ENCODE results near the gene SLC35C1. TPM values are rescaled to one million over a fixed set of nuclear protein-coding genes. Genes with fewer than 3 reads are reported as not detected.

The SLC35C1 gene
- total and polyA plus RNA-seq, 2 of the 13 experiments (the other 11 are each of a cell fraction or from before 2014, with no cell fraction given) = 2.9 to 7.0 TPM

GRCh38 chr11:45804761-45805304, at the start of gene SLC35C1 (continued):
- TF ChIP-seq CENPBD1 (CRISPR knock-in tag; IDR thresholded peaks at IDR 0.05; ENCODE audit: borderline replicate concordance, low read depth) = no peak
- TF ChIP-seq ZNF605 (CRISPR knock-in tag; IDR thresholded peaks at IDR 0.05) = no peak
- no peak for TF ChIP-seq ZNF143 (CRISPR knock-in tag; IDR thresholded peaks at IDR 0.05)
- TF ChIP-seq NFE2 (CRISPR knock-in tag; IDR thresholded peaks at IDR 0.05) = no peak
- TF ChIP-seq ARNTL (CRISPR knock-in tag; IDR thresholded peaks at IDR 0.05) = peak; percentile 75
- no peak for TF ChIP-seq ZNF136 (CRISPR knock-in tag; IDR thresholded peaks at IDR 0.05; ENCODE audit: low read depth)
- TF ChIP-seq PBX3 (CRISPR knock-in tag; IDR thresholded peaks at IDR 0.05; ENCODE audit: borderline replicate concordance) = no peak
- no peak for TF ChIP-seq ELK4 (CRISPR knock-in tag; IDR thresholded peaks at IDR 0.05; ENCODE audit: borderline replicate concordance)
- no peak for TF ChIP-seq ZNF775 (CRISPR knock-in tag; IDR thresholded peaks at IDR 0.05; ENCODE audit: borderline replicate concordance)
- no peak for TF ChIP-seq SOX13 (IDR thresholded peaks at IDR 0.05)
- TF ChIP-seq SOX13 (CRISPR knock-in tag; conservative IDR thresholded peaks at IDR 0.05 in 1 of 2, IDR thresholded peaks at IDR 0.05 in 1 of 2) = peak in 1 of 2 experiments; percentile 47; a peak in 1 of 4 replicates
- no peak for TF ChIP-seq ZNF747 (CRISPR knock-in tag; IDR thresholded peaks at IDR 0.05; ENCODE audit: borderline replicate concordance)
- TF ChIP-seq MEIS2 (CRISPR knock-in tag; IDR thresholded peaks at IDR 0.05) = peak; percentile 54; the same call in 1 of the 2 replicates
- no peak for TF ChIP-seq HMG20A (CRISPR knock-in tag; IDR thresholded peaks at IDR 0.05; ENCODE audit: borderline replicate concordance)
- no peak for TF ChIP-seq HINFP (CRISPR knock-in tag; IDR thresholded peaks at IDR 0.05; ENCODE audit: low read depth)
- TF ChIP-seq GATAD1 (CRISPR knock-in tag; IDR thresholded peaks at IDR 0.05) = peak; percentile 33; the same call in 1 of the 2 replicates
- no peak for TF ChIP-seq HOMEZ (CRISPR knock-in tag; IDR thresholded peaks at IDR 0.05; ENCODE audit: low read depth)
- TF ChIP-seq PAX8 (CRISPR knock-in tag; IDR thresholded peaks at IDR 0.05; ENCODE audit: borderline replicate concordance) = no peak
- peak; percentile 61; the same call in 1 of the 2 replicates for TF ChIP-seq PATZ1 (CRISPR knock-in tag; IDR thresholded peaks at IDR 0.05)
- TF ChIP-seq ZNF10 (CRISPR knock-in tag; IDR thresholded peaks at IDR 0.05; ENCODE audit: borderline replicate concordance, low read depth) = no peak
- no peak for TF ChIP-seq FOXP1 (IDR thresholded peaks at IDR 0.05)
- no peak for TF ChIP-seq FOXP1 (CRISPR knock-in tag; IDR thresholded peaks at IDR 0.05)
- TF ChIP-seq ESRRA (CRISPR knock-in tag; IDR thresholded peaks at IDR 0.05; ENCODE audit: low read depth) = no peak
- TF ChIP-seq FOSL2 (CRISPR knock-in tag; IDR thresholded peaks at IDR 0.05) = no peak

Data from HepG2 (cell line).